Epithelial cell of esophagus (primary cell): ENCODE measurements around the gene GABRB1.

Experiments used
- DNase-seq: peaks from one replicate; pipeline ENCODE4 v3.0.0; 2010; ENCODE audit warnings: low read depth
- H3K4me3 ChIP-seq: 2 replicates; pipeline ENCODE4 v1.5.1; 2011; ENCODE audit warnings: mild to moderate bottlenecking, low read length, control low read depth
- TF ChIP-seq, protein P1 (sequence below): IDR thresholded peaks from 2 replicates; pipeline ENCODE4 v1.5.1; 2011; ENCODE audit warnings: low read depth, mild to moderate bottlenecking, low read length, control low read depth, inconsistent platforms; ENCODE audit not compliant: insufficient read depth; ENCODE audit errors: missing control alignments

The GABRB1 gene

GRCh38 chr4:47074816-47075215 lies 43.4 kb downstream of the GABRB1 start:
- DNase-seq, result no peak
- no peak overlapping the region for H3K4me3 ChIP-seq
- TF ChIP-seq, protein P1, sequence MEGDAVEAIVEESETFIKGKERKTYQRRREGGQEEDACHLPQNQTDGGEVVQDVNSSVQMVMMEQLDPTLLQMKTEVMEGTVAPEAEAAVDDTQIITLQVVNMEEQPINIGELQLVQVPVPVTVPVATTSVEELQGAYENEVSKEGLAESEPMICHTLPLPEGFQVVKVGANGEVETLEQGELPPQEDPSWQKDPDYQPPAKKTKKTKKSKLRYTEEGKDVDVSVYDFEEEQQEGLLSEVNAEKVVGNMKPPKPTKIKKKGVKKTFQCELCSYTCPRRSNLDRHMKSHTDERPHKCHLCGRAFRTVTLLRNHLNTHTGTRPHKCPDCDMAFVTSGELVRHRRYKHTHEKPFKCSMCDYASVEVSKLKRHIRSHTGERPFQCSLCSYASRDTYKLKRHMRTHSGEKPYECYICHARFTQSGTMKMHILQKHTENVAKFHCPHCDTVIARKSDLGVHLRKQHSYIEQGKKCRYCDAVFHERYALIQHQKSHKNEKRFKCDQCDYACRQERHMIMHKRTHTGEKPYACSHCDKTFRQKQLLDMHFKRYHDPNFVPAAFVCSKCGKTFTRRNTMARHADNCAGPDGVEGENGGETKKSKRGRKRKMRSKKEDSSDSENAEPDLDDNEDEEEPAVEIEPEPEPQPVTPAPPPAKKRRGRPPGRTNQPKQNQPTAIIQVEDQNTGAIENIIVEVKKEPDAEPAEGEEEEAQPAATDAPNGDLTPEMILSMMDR, result no peak

DNA sequence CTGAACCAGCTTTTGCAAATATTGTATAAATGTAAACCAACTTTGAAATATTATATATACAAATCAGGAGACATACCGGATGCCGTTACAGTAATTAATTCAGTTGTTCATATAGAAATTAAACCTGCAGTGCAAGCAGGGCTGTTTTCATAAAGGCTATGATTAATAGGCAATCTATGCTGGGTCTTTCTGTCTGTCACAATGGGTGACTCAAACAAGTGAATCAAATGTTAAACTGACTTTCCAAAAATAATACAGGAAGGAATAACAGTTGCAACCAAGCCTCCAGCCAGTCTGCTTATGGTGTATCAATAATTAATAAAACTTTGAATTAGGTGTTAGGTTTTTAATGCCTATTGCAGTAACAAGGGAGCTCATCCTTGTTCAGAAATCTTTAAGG lies 43.9 kb downstream of the GABRB1 start:
- TF ChIP-seq, protein P1, result no peak
- H3K4me3 ChIP-seq, result no peak overlapping the region
- peak; percentile 73 for DNase-seq

DNA sequence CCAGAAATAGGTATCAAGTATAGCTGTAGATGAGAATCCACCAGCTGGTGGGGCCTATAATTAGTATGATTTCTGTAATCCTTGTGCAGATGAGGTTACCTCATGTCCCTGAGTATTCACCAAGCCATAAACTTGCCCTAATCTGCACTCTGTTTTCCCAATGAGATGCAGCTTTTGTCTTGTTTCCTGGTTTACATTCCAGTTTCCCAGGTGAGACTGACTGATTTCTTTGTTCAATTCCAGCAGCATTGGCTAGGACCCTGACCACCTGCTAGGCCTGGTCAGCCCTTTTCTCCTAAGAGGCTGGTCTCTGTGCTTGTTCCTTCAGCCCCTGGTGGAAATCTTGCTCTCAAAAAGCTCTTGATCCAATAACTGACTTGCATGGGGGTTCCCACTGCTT lies 44.6 kb downstream of the GABRB1 start:
- H3K4me3 ChIP-seq, result no peak overlapping the region
- TF ChIP-seq, protein P1, result no peak
- DNase-seq, result peak; percentile 16

DNA sequence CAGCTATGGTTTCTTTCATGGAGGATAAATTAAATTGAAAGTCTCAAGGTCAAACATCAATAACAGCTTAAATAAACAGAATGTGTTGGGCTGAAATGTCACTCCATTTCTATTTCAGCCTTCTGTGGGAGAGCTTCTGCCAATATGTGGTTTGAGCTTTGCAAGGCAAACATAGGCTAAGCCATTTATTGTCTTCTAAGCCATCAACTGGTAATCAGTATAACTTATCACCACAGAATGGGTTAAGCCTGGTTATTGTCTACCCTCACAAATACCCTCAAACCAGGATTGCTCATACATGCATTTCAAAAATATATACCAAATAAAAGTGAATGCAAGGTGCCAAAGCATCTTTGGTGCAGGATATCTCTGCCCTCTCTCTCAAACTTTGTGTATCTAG lies 52.7 kb downstream of the GABRB1 start:
- TF ChIP-seq, protein P1, result no peak
- no peak overlapping the region for H3K4me3 ChIP-seq
- no peak for DNase-seq

DNA sequence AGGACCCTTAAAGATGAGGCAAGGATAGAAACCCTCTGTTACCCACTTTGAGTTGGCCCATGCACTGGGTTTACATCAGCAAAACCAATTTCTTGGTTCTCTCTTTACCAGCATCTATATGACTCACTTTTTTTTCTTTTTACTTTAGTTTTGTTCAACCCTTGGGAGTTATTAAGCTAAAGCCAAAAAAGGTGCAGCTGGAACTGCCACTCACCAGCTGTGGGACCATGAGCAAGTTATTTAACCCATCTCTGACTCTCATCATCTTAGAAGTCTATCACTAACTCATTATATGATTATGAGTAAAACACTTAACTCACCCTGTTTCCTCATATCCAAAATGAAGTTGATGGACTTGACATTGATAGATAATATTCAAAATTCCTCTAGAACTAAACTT lies 53.4 kb downstream of the GABRB1 start:
- TF ChIP-seq, protein P1, result no peak
- no peak overlapping the region for H3K4me3 ChIP-seq
- no peak for DNase-seq

DNA sequence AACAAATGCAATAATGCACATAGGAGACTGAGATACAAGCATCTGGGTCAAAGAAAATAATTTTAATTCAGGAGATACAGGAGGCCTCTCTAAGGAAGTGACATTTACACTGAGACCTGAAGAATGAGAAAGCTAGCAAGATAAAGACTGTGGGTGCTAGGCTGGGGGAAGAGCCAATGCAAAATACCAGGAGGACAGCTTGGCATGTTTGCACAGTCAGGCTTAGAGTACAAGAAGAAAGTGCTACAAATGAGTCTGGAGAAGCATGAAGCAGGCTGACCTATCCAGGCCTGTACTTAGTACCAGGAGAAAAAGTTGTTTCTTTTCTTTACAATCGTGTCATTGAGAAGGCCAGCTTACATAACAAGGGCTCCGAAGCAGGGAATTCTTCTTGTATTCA lies 56.9 kb downstream of the GABRB1 start:
- no peak for DNase-seq
- TF ChIP-seq, protein P1, result no peak
- no peak overlapping the region for H3K4me3 ChIP-seq

GRCh38 chr4:47095884-47096283 lies 64.5 kb downstream of the GABRB1 start:
- DNase-seq, result no peak
- TF ChIP-seq, protein P1, result no peak
- H3K4me3 ChIP-seq, result no peak overlapping the region
